NCI-H446 treated with DMSO at 0.1 percent for 48 hours (cell line): Measurements from ENCODE around the gene TNS3.

ENCODE experiments used
- DNase-seq: peaks from one replicate; lab custom pipeline; 2025; lab: John Stamatoyannopoulos, UW

TNS3 gene

DNA sequence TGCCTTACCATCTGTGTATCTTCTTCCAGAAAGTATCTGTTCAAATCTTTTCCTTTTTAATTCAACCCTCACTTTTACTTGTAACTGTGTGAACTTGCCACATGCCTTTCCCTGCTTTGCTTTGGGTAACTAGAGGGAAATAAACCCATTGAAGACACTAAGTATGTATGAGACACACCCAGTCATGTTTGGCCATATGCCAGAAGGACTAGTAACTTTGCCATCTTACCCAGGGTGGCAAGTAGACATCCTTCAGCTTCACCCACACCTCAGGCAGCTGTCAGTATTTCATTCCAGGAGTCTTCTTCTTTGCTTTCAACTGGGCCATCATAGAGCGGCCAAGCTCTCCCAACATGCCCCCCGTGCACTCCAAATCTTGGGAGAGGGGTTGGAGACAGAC, 323.1 kb downstream of the TNS3 start:
- DNase-seq, result no peak

DNA sequence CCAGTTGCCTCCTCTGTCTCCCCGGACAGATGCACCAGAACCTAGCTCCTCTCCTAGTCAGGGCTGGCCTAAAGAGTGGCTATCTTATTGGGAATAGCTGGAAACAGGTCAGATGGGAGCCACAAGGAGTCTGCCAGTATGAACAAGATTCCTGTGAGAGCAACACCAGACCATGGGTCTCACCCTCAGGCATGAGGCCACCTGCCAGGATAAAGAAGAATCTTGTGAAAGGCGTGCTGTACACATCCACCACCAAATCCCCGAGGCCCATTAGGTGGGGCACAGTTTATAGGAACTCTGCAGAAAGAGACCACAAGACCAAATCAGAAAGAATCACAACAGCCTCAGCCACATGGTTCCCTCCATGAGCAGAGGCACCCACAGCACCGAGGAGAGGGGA, 325.9 kb downstream of the TNS3 start:
- DNase-seq, result no peak

DNA sequence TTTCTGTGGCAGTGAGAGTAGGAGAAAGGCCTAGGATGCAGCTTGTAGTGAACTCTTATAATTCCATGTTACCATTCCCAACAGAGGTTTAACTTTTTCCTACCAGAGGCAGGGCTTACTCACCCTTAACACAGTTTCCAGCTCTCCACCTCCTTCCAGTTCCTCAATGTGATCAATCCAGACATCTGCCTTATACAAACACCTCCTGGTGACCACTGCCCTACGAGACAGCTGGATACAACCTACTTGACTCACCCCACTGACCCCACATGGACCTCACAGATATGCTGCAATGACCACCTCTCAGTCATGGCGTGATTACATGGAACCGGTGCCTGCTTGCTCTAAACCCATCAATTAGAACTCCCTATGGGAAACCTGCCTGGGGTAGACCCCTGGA, 326.5 kb downstream of the TNS3 start:
- no peak for DNase-seq

DNA sequence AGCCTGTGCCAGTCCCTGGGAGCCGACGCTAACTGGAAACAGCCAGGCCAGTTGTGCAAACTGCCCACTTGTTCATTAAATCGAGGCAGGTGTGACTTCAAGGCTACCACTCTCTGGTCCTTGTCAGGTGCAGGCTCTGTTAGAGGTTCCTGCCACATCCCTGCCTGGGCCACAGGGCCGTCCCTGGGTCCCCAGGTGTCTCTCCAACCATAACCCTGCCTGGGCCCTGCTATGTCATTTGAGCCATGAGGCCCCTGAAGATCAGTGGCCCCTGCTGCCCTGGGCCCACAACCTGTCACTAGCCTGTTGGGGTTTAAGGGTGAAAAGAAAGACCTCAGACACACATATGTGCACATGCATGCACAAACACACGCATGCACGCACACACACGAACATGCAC, 326.9 kb downstream of the TNS3 start:
- no peak for DNase-seq

DNA sequence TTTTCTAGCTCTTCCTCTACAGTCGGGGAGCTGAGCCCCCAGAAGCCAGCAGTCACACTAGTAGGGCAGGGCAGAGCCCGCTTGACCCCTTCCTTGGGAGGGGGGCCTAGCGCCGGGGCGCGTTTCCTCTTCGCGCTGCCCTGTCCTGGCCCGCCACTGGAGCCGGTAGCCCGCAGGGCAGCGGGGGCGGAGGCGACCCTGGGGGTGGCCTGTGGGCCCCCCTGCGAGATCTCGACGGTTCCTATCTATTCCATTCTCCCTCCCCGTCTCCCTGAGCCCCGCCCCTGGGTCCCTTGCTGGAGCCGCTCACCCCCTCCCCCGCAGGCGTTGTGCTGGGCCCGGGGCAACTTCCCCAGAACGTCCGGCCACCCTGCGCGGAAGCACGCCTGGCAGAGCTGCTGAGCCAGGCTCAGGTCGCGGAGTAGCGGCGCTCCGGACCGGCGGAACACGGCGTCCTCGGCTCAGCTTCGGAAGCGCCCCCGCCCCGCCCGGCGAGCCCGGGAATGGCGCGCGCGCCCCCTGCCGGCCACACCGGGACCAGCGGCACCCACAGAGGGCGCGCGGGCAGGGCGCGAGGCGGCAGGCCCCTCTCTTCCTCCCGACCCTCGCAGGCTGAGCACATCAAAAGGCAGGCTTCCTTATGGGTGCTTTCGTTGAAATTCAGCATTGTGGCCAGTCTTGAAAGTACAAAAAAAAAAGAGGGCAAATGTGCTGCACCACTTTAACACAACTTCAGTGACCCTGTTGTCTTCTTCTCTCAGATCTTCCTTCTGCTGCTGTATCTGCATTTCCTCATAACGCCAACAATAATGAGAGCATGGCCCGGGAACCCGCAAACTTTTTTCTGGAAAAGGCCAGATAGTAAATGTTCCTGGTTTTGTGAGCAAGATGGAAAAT, 327.6 kb downstream of the TNS3 start:
- DNase-seq, result no peak

DNA sequence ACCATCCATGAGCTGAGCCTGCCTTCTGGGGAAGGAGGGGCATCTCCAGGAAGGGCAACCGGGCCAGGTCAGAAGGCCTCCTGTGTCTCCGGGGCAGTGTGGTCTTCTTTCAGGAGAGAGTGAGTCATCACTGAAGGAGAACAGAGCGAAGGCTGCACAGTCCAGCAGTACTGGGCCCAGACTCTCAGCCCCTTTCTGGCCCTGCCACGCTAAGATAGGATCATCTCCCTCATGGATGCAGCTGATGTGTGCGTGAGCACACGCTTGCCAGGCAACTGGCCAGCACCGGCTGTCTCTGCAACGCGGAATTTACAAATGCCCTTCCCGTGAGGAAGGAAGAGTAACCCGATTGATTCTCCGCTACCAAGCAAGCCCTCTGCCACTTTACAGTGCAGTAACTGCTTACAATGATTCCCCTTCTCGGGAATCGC, 328.2 kb downstream of the TNS3 start:
- DNase-seq, result no peak

DNA sequence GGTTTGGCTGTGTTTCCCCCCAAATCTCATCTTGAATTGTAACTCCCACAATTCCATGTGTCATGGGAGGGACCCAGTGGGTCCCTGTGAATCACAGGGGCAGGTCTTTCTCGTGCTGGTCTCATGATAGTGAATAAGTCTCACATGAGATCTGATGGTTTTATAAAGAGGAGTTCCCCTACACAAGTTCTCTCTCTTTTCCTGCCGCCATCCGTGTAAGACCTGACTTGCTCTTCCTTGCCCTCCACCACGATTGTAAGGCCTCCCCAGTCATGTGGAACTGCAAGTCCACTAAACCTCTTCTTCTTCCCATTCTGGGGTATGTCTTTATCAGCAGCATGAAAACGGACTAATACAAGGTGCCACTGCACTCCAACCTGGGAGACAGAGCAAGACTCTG, 329.2 kb downstream of the TNS3 start:
- DNase-seq, result no peak

DNA sequence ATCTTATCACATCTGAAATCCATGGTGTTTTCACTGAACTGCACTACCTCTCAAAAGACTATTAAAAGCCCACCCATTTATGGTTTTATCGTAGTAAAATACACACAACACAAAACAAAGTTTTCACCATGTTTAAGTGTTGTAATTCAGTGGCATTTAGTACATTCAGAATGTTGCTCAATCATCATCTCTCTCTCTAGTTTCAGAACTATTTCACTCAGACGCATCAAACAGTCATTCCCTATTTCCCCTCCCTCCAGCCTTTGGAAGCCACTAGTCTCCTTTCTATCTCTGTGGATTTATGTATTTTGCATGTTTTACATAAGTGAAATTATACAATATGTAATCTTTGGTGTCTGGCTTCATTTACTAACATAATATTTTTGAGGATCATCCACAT, 332.6 kb downstream of the TNS3 start:
- no peak for DNase-seq

DNA sequence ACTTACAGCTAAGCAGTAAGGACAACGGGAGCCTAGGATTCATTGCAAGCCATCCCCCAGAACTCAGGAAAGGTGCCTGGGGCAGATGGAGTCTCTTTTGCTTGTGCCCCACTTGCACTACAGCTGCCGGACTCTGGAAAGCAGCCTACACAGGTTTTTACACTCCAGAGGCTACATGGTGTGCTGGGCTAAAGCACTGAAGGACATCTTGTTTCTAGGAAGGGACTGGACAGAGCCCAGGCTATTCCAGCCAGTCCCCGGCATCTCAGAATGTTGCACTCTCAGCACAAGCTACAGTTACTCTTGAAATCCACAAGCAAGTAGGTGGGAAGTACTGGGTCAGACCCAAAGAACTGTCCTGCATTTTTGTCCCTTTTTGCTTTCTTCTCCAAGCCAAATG, 333.1 kb downstream of the TNS3 start:
- no peak for DNase-seq

DNA sequence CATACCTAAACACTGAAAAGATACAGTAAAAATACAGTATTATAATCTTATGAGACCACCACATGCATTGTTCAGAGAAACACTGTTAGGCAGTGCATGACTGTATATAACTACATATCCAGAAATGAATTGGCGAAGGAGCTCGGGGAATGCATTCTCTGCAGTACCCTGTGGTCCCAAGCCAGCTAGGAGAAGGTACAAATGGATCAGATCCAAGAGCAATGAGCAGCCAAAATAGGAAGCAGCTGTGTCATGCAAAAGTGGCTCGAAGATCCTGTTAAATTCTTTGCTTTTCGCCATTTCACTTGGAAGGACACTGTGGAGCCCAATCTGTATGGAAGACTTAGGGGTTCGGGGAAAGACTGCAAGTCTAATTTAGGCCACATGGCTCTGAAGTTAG, 334.8 kb downstream of the TNS3 start:
- DNase-seq, result no peak

DNA sequence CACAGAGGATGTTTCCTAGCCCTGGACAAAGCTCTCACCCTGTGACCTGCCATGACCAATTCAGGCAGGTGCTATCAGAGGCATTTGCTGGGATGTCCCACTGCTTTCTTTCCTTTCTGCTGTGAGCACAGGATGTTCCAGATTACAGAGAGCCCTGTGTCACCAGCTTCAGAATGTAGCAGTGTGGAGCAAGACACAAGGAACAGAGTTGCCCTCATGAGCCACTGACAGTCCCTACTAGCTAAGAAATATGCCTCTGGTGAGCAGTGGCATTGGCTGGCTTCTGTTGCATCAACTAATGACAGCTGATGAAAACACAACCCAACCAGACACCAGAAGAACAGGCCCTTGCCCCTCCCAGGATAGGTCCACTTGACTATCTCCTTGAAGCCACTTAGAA, 337.2 kb downstream of the TNS3 start:
- no peak for DNase-seq

DNA sequence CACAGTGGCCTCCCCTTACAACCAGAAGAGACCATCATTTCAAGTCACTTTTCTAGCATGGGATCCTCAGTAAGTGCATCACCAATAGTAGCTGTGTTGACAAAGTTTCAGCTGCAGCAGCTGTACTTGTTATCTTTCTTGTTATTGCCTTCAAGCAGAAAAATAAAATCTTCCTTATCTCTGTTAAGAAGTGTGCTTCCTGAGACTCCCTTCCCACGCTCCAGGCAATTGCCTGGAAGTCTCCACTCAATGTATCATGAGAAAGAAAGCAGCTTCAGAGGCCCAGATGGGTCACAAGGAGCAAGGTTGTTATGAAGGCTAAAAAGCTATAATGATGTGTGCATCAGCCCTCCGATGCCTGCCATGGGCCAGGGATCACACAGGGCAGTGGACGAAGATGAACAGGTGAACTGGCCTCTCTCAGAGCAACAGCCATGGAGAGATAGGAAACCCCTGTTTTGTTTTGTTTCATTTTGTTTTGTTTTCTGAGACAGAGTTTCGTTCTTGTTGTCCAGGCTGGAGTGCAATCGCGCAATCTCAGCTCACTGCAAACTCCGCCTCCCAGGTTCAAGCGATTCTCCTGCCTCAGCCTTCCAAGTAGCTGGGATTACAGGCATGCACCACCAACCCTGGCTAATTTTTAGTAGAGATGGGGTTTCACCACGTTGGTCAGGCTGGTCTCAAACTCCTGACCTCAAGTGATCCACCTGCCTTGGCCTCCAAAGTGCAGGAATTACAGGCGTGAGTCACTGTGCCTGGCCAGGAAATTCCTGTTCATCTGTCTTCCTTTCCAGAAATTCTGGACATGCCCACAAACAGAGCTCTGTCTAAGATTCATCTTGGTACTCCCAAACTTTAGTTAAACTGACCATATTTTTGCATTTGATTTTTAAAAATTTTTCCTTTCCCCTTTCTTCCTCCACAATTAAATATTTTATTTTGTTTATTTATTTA, 340.5 kb downstream of the TNS3 start:
- DNase-seq, result no peak

DNA sequence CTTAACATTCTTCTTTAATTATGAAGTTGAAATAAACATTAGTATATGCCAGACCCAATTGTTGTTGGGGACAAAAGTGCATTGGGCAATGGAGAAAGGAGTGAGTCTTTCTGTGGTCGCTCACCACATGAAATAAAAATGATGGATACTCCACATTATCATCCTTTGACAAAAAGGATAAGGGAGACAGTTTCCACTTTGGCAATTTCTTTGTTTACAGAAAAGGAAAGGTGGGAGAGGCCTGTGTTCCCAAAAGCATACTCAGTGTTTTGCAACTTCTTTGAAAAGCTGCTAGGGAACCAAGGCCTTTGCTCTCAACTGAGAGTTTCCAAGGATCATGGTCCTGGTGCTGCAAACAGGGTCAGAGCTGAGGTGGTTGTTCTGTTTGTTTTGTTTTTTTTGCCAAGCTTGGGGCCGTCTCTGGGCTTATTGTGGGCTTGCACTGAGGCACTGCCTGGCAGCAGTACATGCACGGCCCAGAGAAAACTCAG, 341.9 kb downstream of the TNS3 start:
- no peak for DNase-seq

DNA sequence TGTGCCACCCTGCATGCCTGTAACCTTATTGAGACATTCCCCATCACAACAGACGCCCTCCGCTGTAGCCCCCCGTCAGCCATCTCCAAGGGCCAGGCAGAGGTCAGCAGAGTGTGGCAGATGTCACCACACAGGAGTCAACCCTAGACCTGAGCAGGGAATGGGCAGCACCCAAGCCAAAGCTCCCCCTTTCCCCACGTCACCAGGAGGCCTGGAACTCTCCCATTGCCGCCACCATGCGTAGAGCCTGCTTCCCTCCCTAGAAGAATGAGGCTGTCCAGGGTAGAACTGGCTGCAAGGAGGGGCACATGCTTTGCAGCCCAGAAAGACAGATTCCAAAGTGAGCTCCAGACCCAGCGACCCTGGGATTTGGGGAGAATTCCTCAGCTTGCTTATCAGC, 342.9 kb downstream of the TNS3 start:
- DNase-seq, result no peak

DNA sequence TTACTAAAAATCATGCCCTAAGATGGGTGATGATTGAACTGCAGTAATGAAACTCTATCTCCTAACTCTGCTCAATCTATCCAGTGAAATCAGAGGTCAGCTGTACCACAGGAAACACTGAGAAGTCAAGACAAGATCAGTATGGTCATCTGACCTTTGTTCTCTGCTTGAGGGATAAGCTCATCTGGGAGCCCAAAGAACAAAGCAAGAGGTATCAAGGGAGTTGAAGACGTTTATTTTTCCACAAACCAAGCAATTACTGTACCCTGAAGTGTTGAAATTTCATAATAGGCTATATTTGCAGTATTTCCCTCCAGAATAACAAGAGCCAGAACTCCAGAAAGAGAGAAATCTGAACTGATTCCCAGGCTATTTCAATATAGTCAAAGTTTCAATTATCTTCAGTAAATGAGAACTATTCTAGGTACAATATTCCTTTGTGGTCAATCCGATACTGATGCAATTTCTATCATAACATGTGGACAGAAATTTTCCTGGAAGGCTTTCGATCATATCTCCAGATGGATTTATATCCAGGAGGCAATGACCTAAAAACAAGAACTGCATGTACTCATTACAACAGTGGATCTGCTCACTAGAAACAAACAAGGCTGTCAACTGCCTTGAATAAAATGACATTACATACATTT, 345.3 kb downstream of the TNS3 start:
- DNase-seq, result no peak

DNA sequence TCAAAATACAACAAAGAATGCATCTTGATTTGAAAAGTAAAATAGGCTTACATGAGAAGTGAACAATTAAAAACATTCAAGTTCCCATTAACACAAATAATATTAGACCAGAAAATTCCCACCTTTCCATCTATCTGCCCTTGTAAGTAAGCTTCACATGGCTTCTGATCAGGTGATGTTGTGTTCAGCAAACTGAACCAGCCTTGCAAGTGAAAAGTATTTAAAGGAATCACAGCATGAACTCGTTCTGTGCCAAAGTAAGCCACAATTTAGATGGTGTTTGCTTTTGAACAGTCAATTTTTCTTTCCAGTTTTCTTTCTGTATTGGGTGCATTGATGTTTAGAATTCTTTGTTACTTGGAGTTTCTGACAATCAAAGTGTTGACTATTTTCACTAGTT, 347.9 kb downstream of the TNS3 start:
- DNase-seq, result no peak

DNA sequence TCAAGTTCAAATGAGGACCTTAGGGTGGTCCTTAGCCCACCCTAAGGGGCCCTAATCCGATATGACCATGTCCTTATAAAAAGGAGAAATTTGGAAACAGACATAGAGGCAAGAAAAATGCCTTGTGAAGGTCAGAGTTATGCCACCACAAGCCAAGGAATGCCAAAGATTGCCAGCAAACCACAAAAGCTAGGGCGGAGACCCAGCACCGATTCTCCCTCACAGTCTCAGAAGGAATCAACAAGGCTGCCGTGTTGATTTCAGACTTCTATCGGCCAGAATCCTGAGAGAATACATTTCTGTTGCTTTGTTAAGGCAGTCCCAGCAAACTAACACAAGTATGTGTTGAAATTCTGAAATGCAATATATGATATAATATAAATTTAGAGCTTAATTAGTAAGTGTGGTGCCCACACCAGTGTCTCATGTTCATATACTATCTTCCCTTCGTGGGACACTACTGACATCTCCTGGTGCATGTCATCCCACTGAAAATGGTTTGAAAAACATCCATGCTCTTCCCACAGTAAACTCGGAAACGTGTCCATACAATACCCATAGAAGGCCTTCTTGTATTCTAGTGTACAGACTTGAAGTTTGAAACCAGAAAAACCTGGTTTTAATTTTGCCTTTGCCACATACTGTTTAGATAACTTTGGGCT, 349.0 kb downstream of the TNS3 start:
- DNase-seq, result no peak

DNA sequence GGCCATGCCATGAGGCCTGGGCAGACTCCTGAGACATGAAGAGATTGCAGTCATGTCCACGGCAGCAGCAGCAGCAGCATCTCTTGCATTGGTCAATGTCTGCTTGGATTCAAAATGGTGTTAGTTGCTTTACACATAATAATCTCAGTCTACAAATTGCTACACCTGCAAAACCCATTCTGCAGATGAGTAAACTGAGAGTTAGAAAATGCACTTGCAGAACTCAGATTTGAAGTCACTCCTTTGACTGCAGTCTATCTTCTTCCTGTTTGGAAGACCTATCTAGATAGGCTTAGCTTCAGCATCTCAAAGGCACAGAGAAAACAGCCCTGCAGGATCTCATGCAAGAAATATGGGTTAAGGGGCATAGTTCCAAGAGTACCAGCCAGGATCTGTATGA, 350.3 kb downstream of the TNS3 start:
- no peak for DNase-seq

DNA sequence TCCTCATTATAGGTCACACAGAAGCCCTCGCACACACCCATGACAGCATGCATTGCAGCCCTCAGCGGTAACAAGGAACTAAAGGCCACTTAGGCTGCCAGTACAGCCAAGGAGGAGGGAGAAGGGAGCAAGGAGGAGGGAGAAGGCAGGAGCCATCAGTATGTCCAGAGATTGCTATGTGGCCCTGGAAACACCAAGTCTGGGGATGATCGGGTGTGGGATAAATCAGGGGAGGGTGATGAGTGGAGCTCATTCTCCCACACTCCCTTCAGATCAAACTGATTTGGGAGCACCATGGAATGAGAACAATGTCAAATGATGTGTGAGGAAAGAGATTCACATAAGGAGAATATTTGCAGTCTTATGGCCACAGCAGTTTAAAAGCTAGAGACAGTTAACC, 350.9 kb downstream of the TNS3 start:
- DNase-seq, result no peak

DNA sequence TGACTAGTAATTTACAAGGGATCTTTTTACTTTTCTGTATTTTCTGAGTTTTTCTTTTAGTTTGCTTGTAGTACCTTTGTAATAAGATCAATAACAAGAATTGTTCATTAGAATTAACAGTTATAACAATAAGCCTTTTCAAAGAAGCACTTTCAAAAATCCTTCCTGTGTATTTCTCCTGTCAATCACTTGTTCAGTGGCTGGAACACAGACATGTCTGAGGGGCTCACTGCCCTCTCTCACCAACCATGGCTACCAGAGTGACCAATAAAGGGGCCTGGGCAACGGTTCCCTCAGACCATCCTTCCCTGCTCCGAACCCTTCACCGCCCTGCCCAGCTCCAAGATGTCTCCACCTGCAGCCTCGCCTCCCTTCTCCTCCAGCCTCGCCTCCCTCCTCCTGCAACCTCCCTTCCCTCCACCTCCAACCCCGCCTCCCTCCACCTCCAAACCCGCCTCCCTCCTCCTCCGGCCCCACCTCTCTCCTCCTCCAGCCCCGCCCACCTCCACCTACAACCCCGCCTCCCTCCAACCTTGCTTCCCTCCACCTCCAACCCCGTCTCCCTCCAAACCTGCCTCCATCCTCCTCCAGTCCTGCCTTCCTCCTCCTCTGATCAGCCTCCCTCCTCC, 353.4 kb downstream of the TNS3 start:
- no peak for DNase-seq

DNA sequence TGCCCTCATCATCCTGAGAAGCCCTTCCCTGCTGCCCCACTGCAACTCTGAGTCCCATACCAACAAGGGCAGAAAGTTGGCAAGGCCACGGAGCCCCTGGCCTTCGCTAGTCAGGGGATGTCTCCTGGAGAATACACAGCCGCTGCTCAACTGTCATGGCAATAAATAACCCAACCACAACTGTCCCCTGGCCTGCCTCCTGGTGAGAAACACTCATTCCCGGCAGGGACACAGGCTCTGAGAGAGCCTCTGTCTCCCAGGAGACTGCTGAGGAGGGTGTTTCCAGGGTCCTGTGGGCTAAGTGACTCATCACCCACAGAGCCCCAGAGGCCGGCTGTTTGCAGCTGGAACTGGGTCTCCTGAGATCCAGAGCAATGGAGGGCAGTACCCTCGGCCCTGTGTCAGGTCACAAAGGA, 354.1 kb downstream of the TNS3 start:
- DNase-seq, result no peak
